K562 (cell line): ENCODE measurements around the gene PLXNA2. TPM values are rescaled to one million over a fixed set of nuclear protein-coding genes. Genes with fewer than 3 reads are reported as not detected.

Experiments
- CBFA2T3 ChIP-seq: fragments of 450-650 bp; IDR thresholded peaks from 2 replicates; pipeline ENCODE4 v1.6.1; 2017
- COPS2 ChIP-seq: fragments of 450-650 bp; conservative IDR thresholded peaks from 2 replicates; pipeline ENCODE4 v1.6.1; 2016; ENCODE audit warnings: mild to moderate bottlenecking, moderate library complexity
- KAT7 ChIP-seq: sonication (generic); formaldehyde crosslinking; IDR thresholded peaks from 2 replicates; pipeline ENCODE4 v1.8.0; 2022; ENCODE audit warnings: missing genetic modification reagents, mild to moderate bottlenecking, borderline replicate concordance
- KDM5B ChIP-seq: fragments of 200-600 bp; sonication (generic); IDR thresholded peaks from 2 replicates; pipeline ENCODE4 v1.6.1; 2012; ENCODE audit warnings: low read depth, mild to moderate bottlenecking, moderate library complexity, low read length, control low read depth, inconsistent platforms; ENCODE audit not compliant: insufficient replicate concordance
- MCM7 ChIP-seq, 2 experiments: fragments of 450-650 bp; IDR thresholded peaks; 2 replicates each; pipeline ENCODE4 v1.6.1; 2016 to 2018
- NCOA6 ChIP-seq: fragments of 450-650 bp; IDR thresholded peaks from 2 replicates; pipeline ENCODE4 v1.6.1; 2017; ENCODE audit warnings: mild to moderate bottlenecking
- NFIC ChIP-seq: fragments of 450-650 bp; IDR thresholded peaks from 2 replicates; pipeline ENCODE4 v1.6.1; 2017; ENCODE audit warnings: mild to moderate bottlenecking, inconsistent platforms
- PCBP1 ChIP-seq: fragments of 200-400 bp; formaldehyde crosslinking; IDR thresholded peaks from 2 replicates; pipeline ENCODE4 v1.6.1; 2018; ENCODE audit warnings: mild to moderate bottlenecking, low read depth, low read length; ENCODE audit not compliant: poor library complexity, severe bottlenecking
- PTRF ChIP-seq: fragments of 450-650 bp; IDR thresholded peaks from 2 replicates; pipeline ENCODE4 v1.6.1; 2016; ENCODE audit warnings: mild to moderate bottlenecking, missing genetic modification characterization, missing compliant biosample characterization
- RHOXF2B ChIP-seq: fragments of 250-450 bp; sonication (Bioruptor Pico); conservative IDR thresholded peaks from 2 replicates; pipeline ENCODE4 v1.5.1; 2021
- SRSF9 ChIP-seq: fragments of 200-400 bp; formaldehyde crosslinking; IDR thresholded peaks from 2 replicates; pipeline ENCODE4 v1.6.1; 2017; ENCODE audit warnings: low read depth, low read length, borderline replicate concordance
- ZEB2 ChIP-seq: fragments of 450-650 bp; IDR thresholded peaks from 2 replicates; pipeline ENCODE4 v1.6.1; 2016
- ZNF3 ChIP-seq: fragments of 250-450 bp; sonication (Bioruptor Pico); IDR thresholded peaks from 2 replicates; pipeline ENCODE4 v1.5.0; 2021; ENCODE audit warnings: mild to moderate bottlenecking, moderate library complexity
- ZNF408 ChIP-seq: fragments of 250-450 bp; sonication (Bioruptor Pico); IDR thresholded peaks from 2 replicates; pipeline ENCODE4 v1.4.0; 2020; ENCODE audit warnings: low read depth, mild to moderate bottlenecking, moderate library complexity
- ZNF584 ChIP-seq: fragments of 200-800 bp; sonication (Bioruptor generic); IDR thresholded peaks from 2 replicates; pipeline ENCODE4 v1.6.1; 2016; ENCODE audit warnings: low read depth, mild to moderate bottlenecking, missing genetic modification characterization, missing compliant biosample characterization
- polyA plus RNA-seq, 8 experiments: library from polyadenylated mRNA; depleted of rRNA in 4 of 8; stranded (reverse) in 5 of 8; unstranded in 3 of 8; fragments of >200 nt; fragmentation: Nextera tagmentation in 2 of 8; fragmentation: Illumina TruSeq in 1 of 8; extraction: Ambion mirVana in 2 of 8; extraction: Trizol in 1 of 8; gene quantifications; 2 replicates each; pipeline versions ENCODE4 v1.2.1 to v1.2.3, GENCODE V29; 2011 to 2014; ENCODE audit warnings: inconsistent platforms in 1 of 8, missing spikeins in 1 of 8
- total RNA-seq, 7 experiments: library from RNA; depleted of rRNA in 6 of 7; stranded (reverse); fragments of >200 nt in 6 of 7; fragmentation: Illumina TruSeq in 2 of 7; extraction: Trizol in 2 of 7; gene quantifications; 2 replicates each; pipeline versions ENCODE4 v1.2.1 to v1.2.3, GENCODE V29; 2011 to 2021; ENCODE audit warnings: low replicate concordance in 1 of 7
- TF ChIP-seq, protein P1 (sequence below): fragments of 200-600 bp; sonication (generic); IDR thresholded peaks from one replicate; pipeline ENCODE4 v1.6.1; 2012; ENCODE audit warnings: mild to moderate bottlenecking, low read depth, low read length, inconsistent platforms
- TF ChIP-seq, protein P2 (sequence below): sonication (generic); formaldehyde crosslinking; IDR thresholded peaks from 2 replicates; pipeline ENCODE4 v1.9.0; 2022; ENCODE audit warnings: mild to moderate bottlenecking, missing genetic modification reagents

The PLXNA2 gene
- total and polyA plus RNA-seq, 9 of the 15 experiments (the other 6 are each of a cell fraction or from before 2014, with no cell fraction given) = 0.01 to 1.3 (median 0.32) TPM

DNA sequence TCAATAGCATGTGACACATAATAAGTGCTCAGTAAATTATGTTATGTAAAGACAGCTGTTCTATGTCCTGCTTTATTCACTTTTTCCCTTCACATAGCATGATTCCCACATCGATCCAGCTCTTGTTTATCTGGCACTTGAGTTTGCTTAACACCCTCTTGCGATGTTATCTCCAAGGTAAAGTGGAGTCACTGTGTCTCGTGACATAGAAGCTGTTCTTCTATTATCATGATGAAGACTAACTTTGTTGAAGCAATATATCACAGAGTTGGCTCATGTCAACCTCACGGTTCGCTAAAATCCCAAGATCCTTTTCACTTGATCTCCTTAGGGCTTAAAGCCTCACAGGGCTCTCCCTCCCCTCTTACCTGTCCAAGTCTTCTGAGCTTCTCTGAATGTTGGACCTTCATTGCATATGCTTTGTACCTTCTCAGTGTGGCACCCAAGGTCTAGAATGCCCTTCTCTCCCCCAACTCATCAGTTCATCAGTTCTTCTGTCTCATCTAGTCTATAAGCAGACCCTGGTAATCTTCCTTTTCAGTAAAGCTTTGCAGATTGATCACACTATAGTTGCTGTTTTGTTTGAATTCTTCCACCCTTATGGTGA lies 38.0 kb downstream of the PLXNA2 start (continued):
- TF ChIP-seq KDM5B (no peak), NFIC (no peak), NCOA6 (no peak), CBFA2T3 (no peak), ZNF408 (CRISPR knock-in tag) (no peak), RHOXF2B (CRISPR knock-in tag) (no peak), ZNF3 (no peak), SRSF9 (no peak), PTRF (tag) (no peak), PCBP1 (no peak), KAT7 (CRISPR knock-in tag) (no peak), MCM7 (IDR thresholded peaks at IDR 0.05) (no peak), ZNF584 (CRISPR knock-in tag) (no peak), COPS2 (no peak), ZEB2 (no peak)
- TF ChIP-seq, protein P1, sequence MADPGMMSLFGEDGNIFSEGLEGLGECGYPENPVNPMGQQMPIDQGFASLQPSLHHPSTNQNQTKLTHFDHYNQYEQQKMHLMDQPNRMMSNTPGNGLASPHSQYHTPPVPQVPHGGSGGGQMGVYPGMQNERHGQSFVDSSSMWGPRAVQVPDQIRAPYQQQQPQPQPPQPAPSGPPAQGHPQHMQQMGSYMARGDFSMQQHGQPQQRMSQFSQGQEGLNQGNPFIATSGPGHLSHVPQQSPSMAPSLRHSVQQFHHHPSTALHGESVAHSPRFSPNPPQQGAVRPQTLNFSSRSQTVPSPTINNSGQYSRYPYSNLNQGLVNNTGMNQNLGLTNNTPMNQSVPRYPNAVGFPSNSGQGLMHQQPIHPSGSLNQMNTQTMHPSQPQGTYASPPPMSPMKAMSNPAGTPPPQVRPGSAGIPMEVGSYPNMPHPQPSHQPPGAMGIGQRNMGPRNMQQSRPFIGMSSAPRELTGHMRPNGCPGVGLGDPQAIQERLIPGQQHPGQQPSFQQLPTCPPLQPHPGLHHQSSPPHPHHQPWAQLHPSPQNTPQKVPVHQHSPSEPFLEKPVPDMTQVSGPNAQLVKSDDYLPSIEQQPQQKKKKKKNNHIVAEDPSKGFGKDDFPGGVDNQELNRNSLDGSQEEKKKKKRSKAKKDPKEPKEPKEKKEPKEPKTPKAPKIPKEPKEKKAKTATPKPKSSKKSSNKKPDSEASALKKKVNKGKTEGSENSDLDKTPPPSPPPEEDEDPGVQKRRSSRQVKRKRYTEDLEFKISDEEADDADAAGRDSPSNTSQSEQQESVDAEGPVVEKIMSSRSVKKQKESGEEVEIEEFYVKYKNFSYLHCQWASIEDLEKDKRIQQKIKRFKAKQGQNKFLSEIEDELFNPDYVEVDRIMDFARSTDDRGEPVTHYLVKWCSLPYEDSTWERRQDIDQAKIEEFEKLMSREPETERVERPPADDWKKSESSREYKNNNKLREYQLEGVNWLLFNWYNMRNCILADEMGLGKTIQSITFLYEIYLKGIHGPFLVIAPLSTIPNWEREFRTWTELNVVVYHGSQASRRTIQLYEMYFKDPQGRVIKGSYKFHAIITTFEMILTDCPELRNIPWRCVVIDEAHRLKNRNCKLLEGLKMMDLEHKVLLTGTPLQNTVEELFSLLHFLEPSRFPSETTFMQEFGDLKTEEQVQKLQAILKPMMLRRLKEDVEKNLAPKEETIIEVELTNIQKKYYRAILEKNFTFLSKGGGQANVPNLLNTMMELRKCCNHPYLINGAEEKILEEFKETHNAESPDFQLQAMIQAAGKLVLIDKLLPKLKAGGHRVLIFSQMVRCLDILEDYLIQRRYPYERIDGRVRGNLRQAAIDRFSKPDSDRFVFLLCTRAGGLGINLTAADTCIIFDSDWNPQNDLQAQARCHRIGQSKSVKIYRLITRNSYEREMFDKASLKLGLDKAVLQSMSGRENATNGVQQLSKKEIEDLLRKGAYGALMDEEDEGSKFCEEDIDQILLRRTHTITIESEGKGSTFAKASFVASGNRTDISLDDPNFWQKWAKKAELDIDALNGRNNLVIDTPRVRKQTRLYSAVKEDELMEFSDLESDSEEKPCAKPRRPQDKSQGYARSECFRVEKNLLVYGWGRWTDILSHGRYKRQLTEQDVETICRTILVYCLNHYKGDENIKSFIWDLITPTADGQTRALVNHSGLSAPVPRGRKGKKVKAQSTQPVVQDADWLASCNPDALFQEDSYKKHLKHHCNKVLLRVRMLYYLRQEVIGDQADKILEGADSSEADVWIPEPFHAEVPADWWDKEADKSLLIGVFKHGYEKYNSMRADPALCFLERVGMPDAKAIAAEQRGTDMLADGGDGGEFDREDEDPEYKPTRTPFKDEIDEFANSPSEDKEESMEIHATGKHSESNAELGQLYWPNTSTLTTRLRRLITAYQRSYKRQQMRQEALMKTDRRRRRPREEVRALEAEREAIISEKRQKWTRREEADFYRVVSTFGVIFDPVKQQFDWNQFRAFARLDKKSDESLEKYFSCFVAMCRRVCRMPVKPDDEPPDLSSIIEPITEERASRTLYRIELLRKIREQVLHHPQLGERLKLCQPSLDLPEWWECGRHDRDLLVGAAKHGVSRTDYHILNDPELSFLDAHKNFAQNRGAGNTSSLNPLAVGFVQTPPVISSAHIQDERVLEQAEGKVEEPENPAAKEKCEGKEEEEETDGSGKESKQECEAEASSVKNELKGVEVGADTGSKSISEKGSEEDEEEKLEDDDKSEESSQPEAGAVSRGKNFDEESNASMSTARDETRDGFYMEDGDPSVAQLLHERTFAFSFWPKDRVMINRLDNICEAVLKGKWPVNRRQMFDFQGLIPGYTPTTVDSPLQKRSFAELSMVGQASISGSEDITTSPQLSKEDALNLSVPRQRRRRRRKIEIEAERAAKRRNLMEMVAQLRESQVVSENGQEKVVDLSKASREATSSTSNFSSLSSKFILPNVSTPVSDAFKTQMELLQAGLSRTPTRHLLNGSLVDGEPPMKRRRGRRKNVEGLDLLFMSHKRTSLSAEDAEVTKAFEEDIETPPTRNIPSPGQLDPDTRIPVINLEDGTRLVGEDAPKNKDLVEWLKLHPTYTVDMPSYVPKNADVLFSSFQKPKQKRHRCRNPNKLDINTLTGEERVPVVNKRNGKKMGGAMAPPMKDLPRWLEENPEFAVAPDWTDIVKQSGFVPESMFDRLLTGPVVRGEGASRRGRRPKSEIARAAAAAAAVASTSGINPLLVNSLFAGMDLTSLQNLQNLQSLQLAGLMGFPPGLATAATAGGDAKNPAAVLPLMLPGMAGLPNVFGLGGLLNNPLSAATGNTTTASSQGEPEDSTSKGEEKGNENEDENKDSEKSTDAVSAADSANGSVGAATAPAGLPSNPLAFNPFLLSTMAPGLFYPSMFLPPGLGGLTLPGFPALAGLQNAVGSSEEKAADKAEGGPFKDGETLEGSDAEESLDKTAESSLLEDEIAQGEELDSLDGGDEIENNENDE = no peak
- TF ChIP-seq, protein P2, sequence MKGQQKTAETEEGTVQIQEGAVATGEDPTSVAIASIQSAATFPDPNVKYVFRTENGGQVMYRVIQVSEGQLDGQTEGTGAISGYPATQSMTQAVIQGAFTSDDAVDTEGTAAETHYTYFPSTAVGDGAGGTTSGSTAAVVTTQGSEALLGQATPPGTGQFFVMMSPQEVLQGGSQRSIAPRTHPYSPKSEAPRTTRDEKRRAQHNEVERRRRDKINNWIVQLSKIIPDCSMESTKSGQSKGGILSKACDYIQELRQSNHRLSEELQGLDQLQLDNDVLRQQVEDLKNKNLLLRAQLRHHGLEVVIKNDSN (CRISPR knock-in tag) = no peak
